Bronchial epithelial cell (primary cell): ENCODE results near the gene RAPGEF3. TPM values are rescaled to one million over a fixed set of nuclear protein-coding genes. Genes with fewer than 3 reads are reported as not detected.

Experiments used
- DNase-seq: peaks from one replicate; pipeline ENCODE4 v3.0.0-alpha.2; 2010; ENCODE audit warnings: low read depth
- FAIRE-seq: peaks from 2 replicates; lab custom pipeline; 2011; peaks lifted over from hg19 to GRCh38; lab: Jason Lieb, UNC
- H3K27me3 ChIP-seq: 2 replicates; pipeline ENCODE4 v1.5.1; 2011; ENCODE audit warnings: low read length; ENCODE audit not compliant: control insufficient read depth, insufficient read depth
- H3K36me3 ChIP-seq: 2 replicates; pipeline ENCODE4 v1.5.1; 2011; ENCODE audit warnings: low read length; ENCODE audit not compliant: control insufficient read depth, insufficient read depth
- H3K4me3 ChIP-seq: 2 replicates; pipeline ENCODE4 v1.5.1; 2011; ENCODE audit warnings: mild to moderate bottlenecking, low read depth, low read length, control low read depth
- total RNA-seq: library from RNA; depleted of rRNA; stranded (reverse); fragments of >200 nt; gene quantifications from 2 replicates; pipeline ENCODE4 v1.2.1, GENCODE V29; 2014
- TF ChIP-seq, protein P1 (sequence below): IDR thresholded peaks from 2 replicates; pipeline ENCODE4 v1.5.1; 2011; ENCODE audit warnings: mild to moderate bottlenecking, moderate library complexity, low read length, control low read depth, inconsistent platforms; ENCODE audit not compliant: insufficient read depth, severe bottlenecking

RAPGEF3 gene
- total RNA-seq, 1 donor from 2014 or later: 3.9 TPM

- DNase-seq (peak; percentile 58), FAIRE-seq (peak; percentile 43)
- no peaks in the 10 kb centered on the region for H3K27me3 ChIP-seq
- TF ChIP-seq, protein P1, sequence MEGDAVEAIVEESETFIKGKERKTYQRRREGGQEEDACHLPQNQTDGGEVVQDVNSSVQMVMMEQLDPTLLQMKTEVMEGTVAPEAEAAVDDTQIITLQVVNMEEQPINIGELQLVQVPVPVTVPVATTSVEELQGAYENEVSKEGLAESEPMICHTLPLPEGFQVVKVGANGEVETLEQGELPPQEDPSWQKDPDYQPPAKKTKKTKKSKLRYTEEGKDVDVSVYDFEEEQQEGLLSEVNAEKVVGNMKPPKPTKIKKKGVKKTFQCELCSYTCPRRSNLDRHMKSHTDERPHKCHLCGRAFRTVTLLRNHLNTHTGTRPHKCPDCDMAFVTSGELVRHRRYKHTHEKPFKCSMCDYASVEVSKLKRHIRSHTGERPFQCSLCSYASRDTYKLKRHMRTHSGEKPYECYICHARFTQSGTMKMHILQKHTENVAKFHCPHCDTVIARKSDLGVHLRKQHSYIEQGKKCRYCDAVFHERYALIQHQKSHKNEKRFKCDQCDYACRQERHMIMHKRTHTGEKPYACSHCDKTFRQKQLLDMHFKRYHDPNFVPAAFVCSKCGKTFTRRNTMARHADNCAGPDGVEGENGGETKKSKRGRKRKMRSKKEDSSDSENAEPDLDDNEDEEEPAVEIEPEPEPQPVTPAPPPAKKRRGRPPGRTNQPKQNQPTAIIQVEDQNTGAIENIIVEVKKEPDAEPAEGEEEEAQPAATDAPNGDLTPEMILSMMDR: no peak
- H3K4me3 ChIP-seq: no peak overlapping the region
- H3K36me3 ChIP-seq: no peaks in the 10 kb centered on the region
Observed at GRCh38 chr12:47747596-47748506, 10.8 kb downstream of the RAPGEF3 start.

DNA sequence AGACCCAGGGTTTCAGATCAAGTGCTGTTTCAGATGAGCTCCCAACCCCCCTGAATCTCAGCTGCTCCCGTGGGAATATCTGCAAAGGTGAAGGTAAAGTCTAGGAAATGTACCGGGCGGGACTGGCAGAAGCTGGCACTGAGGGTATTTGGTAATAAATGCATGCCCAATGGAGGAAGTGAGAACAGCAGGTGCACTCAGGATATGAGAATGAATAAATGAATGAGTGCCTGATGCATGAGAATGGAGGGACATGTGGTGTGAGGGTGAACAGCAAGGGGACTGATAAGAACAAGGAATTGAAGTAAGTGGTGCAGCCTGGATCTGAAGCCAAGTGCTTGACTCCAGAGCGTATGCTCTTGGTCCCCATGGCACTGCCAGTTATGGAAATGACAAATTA, 11.6 kb downstream of the RAPGEF3 start:
- H3K36me3 ChIP-seq: no peaks in the 10 kb centered on the region
- FAIRE-seq (no peak), DNase-seq (no peak)
- TF ChIP-seq, protein P1: no peak
- no peaks in the 10 kb centered on the region for H3K27me3 ChIP-seq
- H3K4me3 ChIP-seq: no peak overlapping the region

- H3K4me3 ChIP-seq: no peak overlapping the region
- FAIRE-seq (no peak), DNase-seq (no peak)
- no peaks in the 10 kb centered on the region for H3K27me3 ChIP-seq
- no peaks in the 10 kb centered on the region for H3K36me3 ChIP-seq
- TF ChIP-seq, protein P1: no peak
Observed at GRCh38 chr12:47746523-47746922, 12.2 kb downstream of the RAPGEF3 start.

GRCh38 chr12:47746073-47746472, 12.6 kb downstream of the RAPGEF3 start:
- peak; percentile 55 for FAIRE-seq
- DNase-seq: no peak
- Histone ChIP-seq H3K36me3 (no peaks in the 10 kb centered on the region), H3K27me3 (no peaks in the 10 kb centered on the region), H3K4me3 (no peak overlapping the region)
- TF ChIP-seq, protein P1: no peak

GRCh38 chr12:47745485-47746041, 13.1 kb downstream of the RAPGEF3 start:
- H3K27me3 ChIP-seq: no peaks in the 10 kb centered on the region
- H3K4me3 ChIP-seq: no peak overlapping the region
- FAIRE-seq (no peak), DNase-seq (no peak)
- TF ChIP-seq, protein P1: no peak
- no peaks in the 10 kb centered on the region for H3K36me3 ChIP-seq
